HepG2 (cell line): ENCODE results near the gene HECTD1. TPM values are rescaled to one million over a fixed set of nuclear protein-coding genes. Genes with fewer than 3 reads are reported as not detected.

Experiments used
- BRD4 ChIP-seq: sonication (generic); formaldehyde crosslinking; IDR thresholded peaks from 2 replicates; pipeline ENCODE4 v1.4.0; 2020; ENCODE audit warnings: missing genetic modification reagents
- KDM1A ChIP-seq: IDR thresholded peaks from 2 replicates; pipeline ENCODE4 v1.6.1; 2016; ENCODE audit warnings: missing compliant biosample characterization
- ZNF121 ChIP-seq: sonication (generic); formaldehyde crosslinking; IDR thresholded peaks from 2 replicates; pipeline ENCODE4 v1.5.0; 2020; ENCODE audit warnings: mild to moderate bottlenecking, missing genetic modification reagents
- ZNF281 ChIP-seq: sonication (generic); formaldehyde crosslinking; IDR thresholded peaks from 2 replicates; pipeline ENCODE4 v1.4.0; 2020; ENCODE audit warnings: missing genetic modification reagents, borderline replicate concordance
- ZNF83 ChIP-seq: sonication (generic); formaldehyde crosslinking; IDR thresholded peaks from 2 replicates; pipeline ENCODE4 v1.4.0; 2020; ENCODE audit warnings: missing genetic modification reagents, mild to moderate bottlenecking, borderline replicate concordance
- polyA plus RNA-seq, 8 experiments: library from polyadenylated mRNA; depleted of rRNA in 3 of 8; stranded (reverse) in 7 of 8; unstranded in 1 of 8; fragments of >200 nt; fragmentation: Illumina TruSeq in 4 of 8; extraction: Trizol in 4 of 8; gene quantifications; 2 replicates each; pipeline versions ENCODE4 v1.2.1 to v1.2.3, GENCODE V29; 2011 to 2016; ENCODE audit warnings: low read depth in 4 of 8, missing spikeins in 1 of 8, mixed read lengths in 1 of 8; ENCODE audit not compliant: insufficient read depth in 1 of 8
- total RNA-seq, 5 experiments: library from RNA; depleted of rRNA; stranded (reverse); fragments of >200 nt; fragmentation: Illumina TruSeq; extraction: Trizol; gene quantifications; 2 replicates each; pipeline ENCODE4 v1.2.3, GENCODE V29; 2016; ENCODE audit warnings: low read depth in 1 of 5
- TF ChIP-seq, protein P1 (sequence below): sonication (generic); formaldehyde crosslinking; IDR thresholded peaks from 2 replicates; pipeline ENCODE4 v1.5.1; 2020; ENCODE audit warnings: mild to moderate bottlenecking, missing genetic modification reagents, moderate library complexity
- TF ChIP-seq, protein P2 (sequence below): sonication (generic); formaldehyde crosslinking; IDR thresholded peaks from 2 replicates; pipeline ENCODE4 v1.4.0; 2020; ENCODE audit warnings: mild to moderate bottlenecking, missing genetic modification reagents
- TF ChIP-seq, protein P3 (sequence below): sonication (generic); formaldehyde crosslinking; IDR thresholded peaks from 2 replicates; pipeline ENCODE4 v1.9.0; 2021; ENCODE audit warnings: missing genetic modification reagents, borderline replicate concordance

The HECTD1 gene
- total and polyA plus RNA-seq, 2 of the 13 experiments (the other 11 are each of a cell fraction or from before 2014, with no cell fraction given) = 312 to 560 TPM

DNA sequence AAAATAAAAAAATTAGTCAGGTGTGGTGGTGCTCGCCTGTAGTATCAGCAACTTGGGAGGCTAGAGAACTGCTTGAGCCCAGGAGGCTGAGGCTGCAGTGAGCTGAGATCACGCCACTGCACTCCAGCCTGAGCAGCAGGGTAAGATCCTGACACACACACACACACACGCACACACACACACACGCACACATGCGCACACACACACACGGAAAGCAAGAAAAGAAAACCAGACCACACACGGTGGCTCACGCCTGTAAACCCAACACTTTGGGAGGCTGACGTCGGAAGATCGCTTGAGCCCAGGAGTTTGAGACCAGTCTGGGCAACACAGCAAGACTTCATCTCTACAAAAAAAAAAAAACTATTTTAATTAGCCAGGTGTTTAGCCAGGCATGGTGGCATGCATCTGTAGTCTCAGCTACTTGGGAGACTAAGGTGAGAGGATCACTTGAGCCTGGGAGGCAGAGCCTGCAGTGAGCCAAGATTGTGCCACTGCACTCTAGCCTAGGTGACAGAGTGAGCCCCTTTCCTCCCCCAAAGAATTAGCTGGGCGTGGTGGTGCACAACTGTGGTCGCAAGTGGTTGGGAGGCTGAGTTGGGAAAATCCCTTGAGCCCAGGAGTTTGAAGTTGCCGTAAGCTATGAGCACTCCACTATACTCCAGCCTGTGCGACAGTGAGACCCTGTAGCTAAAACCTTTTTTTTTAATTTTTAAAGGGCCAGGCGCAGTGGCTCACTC, 44.5 kb downstream of the HECTD1 start (continued):
- TF ChIP-seq ZNF83 (CRISPR knock-in tag) = 0 out of 2 replicates have a peak, but pooled peaks have one; percentile 48
- TF ChIP-seq BRD4 (CRISPR knock-in tag) = 0 out of 2 replicates have a peak, but pooled peaks have one; percentile 61
- no peak for TF ChIP-seq KDM1A
- TF ChIP-seq, protein P1, sequence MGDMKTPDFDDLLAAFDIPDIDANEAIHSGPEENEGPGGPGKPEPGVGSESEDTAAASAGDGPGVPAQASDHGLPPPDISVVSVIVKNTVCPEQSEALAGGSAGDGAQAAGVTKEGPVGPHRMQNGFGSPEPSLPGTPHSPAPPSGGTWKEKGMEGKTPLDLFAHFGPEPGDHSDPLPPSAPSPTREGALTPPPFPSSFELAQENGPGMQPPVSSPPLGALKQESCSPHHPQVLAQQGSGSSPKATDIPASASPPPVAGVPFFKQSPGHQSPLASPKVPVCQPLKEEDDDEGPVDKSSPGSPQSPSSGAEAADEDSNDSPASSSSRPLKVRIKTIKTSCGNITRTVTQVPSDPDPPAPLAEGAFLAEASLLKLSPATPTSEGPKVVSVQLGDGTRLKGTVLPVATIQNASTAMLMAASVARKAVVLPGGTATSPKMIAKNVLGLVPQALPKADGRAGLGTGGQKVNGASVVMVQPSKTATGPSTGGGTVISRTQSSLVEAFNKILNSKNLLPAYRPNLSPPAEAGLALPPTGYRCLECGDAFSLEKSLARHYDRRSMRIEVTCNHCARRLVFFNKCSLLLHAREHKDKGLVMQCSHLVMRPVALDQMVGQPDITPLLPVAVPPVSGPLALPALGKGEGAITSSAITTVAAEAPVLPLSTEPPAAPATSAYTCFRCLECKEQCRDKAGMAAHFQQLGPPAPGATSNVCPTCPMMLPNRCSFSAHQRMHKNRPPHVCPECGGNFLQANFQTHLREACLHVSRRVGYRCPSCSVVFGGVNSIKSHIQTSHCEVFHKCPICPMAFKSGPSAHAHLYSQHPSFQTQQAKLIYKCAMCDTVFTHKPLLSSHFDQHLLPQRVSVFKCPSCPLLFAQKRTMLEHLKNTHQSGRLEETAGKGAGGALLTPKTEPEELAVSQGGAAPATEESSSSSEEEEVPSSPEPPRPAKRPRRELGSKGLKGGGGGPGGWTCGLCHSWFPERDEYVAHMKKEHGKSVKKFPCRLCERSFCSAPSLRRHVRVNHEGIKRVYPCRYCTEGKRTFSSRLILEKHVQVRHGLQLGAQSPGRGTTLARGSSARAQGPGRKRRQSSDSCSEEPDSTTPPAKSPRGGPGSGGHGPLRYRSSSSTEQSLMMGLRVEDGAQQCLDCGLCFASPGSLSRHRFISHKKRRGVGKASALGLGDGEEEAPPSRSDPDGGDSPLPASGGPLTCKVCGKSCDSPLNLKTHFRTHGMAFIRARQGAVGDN (CRISPR knock-in tag) = peak; percentile 33; the same call in 1 of the 2 replicates
- TF ChIP-seq ZNF121 (CRISPR knock-in tag) = no peak
- TF ChIP-seq, protein P2, sequence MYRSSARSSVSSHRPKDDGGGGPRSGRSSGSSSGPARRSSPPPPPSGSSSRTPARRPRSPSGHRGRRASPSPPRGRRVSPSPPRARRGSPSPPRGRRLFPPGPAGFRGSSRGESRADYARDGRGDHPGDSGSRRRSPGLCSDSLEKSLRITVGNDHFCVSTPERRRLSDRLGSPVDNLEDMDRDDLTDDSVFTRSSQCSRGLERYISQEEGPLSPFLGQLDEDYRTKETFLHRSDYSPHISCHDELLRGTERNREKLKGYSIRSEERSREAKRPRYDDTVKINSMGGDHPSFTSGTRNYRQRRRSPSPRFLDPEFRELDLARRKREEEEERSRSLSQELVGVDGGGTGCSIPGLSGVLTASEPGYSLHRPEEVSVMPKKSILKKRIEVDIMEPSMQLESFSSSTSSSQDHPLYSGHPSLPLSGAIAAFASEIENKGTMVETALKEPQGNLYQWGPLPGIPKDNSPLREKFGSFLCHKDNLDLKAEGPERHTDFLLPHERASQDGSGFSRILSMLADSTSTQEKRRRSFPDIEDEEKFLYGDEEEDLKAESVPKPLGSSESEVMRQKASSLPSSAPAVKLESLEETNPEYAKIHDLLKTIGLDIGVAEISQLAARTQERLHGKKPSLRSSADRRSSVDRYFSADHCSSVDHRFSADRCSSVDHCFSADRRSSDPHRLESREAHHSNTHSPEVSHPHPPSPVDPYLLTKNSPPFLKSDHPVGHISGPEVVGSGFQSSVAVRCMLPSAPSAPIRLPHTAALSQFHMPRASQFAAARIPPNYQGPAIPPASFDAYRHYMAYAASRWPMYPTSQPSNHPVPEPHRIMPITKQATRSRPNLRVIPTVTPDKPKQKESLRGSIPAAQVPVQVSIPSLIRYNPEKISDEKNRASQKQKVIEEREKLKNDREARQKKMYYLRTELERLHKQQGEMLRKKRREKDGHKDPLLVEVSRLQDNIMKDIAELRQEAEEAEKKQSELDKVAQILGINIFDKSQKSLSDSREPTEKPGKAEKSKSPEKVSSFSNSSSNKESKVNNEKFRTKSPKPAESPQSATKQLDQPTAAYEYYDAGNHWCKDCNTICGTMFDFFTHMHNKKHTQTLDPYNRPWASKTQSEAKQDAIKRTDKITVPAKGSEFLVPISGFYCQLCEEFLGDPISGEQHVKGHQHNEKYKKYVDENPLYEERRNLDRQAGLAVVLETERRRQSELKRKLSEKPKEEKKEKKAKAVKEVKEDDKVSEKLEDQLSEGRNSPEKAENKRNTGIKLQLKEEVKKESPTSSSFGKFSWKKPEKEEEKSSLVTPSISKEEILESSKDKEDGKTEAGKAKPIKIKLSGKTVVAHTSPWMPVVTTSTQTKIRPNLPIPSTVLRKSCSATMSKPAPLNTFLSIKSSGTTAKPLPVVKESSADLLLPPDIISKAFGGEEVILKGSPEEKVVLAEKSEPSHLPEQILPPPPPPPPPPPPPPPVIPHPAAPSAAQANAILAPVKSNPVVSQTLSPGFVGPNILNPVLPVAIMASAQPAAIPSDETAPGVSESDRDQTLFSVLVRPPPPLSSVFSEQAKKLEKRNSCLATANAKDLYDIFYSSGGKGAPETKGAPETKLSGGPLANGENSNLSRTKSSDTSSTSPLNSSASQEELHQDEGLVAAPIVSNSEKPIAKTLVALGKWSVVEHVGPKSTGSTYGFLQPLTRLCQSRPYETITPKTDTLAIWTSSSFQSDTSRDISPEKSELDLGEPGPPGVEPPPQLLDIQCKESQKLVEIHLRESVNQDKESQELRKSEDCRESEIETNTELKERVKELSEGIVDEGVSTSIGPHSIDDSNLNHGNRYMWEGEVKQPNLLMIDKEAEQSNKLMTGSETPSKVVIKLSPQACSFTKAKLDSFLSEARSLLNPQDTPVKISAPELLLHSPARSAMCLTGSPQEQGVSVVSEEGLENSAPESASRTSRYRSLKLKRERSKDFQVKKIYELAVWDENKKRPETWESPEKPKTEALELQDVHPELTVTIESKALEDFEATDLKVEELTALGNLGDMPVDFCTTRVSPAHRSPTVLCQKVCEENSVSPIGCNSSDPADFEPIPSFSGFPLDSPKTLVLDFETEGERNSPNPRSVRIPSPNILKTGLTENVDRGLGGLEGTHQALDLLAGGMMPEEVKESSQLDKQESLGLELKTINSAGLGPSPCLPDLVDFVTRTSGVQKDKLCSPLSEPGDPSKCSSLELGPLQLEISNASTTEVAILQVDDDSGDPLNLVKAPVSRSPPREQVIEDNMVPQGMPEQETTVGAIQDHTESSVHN (CRISPR knock-in tag) = 0 out of 2 replicates have a peak, but pooled peaks have one; percentile 47
- no peak for TF ChIP-seq ZNF281
- TF ChIP-seq, protein P3, sequence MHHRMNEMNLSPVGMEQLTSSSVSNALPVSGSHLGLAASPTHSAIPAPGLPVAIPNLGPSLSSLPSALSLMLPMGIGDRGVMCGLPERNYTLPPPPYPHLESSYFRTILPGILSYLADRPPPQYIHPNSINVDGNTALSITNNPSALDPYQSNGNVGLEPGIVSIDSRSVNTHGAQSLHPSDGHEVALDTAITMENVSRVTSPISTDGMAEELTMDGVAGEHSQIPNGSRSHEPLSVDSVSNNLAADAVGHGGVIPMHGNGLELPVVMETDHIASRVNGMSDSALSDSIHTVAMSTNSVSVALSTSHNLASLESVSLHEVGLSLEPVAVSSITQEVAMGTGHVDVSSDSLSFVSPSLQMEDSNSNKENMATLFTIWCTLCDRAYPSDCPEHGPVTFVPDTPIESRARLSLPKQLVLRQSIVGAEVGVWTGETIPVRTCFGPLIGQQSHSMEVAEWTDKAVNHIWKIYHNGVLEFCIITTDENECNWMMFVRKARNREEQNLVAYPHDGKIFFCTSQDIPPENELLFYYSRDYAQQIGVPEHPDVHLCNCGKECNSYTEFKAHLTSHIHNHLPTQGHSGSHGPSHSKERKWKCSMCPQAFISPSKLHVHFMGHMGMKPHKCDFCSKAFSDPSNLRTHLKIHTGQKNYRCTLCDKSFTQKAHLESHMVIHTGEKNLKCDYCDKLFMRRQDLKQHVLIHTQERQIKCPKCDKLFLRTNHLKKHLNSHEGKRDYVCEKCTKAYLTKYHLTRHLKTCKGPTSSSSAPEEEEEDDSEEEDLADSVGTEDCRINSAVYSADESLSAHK (CRISPR knock-in tag) = no peak
